Measurements from ENCODE around the gene KLHL35.

GRCh38 chr11:75403037-75403436, 30.0 kb downstream of the KLHL35 start:
- TF ChIP-seq POLR2A (IDR thresholded peaks at IDR 0.05) (no peak), CTCF (IDR thresholded peaks at IDR 0.05) (no peak)
